Neuronal stem cell (in vitro differentiated cells): Measurements from ENCODE around the gene TRIM69.

ENCODE experiments used
- DNase-seq: peaks from one replicate; pipeline ENCODE4 v3.0.0-alpha.2; 2013; ENCODE audit warnings: low spot score
- H2AFZ ChIP-seq: one replicate; pipeline ENCODE4 v1.6.1; 2013; ENCODE audit warnings: mild to moderate bottlenecking, low read length, inconsistent platforms
- H2AK5ac ChIP-seq: 2 replicates; pipeline ENCODE4 v1.6.1; 2013; ENCODE audit warnings: low read depth, mild to moderate bottlenecking, inconsistent platforms, low read length, moderate library complexity, mixed read lengths
- H2BK120ac ChIP-seq: 2 replicates; pipeline ENCODE4 v1.6.1; 2013; ENCODE audit warnings: low read depth, mild to moderate bottlenecking, inconsistent platforms, low read length, moderate library complexity, mixed read lengths
- H2BK12ac ChIP-seq: one replicate; pipeline ENCODE4 v1.6.1; 2013; ENCODE audit warnings: low read length, inconsistent platforms
- H2BK15ac ChIP-seq: 2 replicates; pipeline ENCODE4 v1.6.1; 2013; ENCODE audit warnings: mild to moderate bottlenecking, low read length, inconsistent platforms, mixed read lengths
- H2BK5ac ChIP-seq: one replicate; pipeline ENCODE4 v1.6.1; 2013; ENCODE audit warnings: inconsistent platforms, mild to moderate bottlenecking, low read length, moderate library complexity
- H3K14ac ChIP-seq: one replicate; pipeline ENCODE4 v1.6.1; 2013; ENCODE audit warnings: low read length, inconsistent platforms
- H3K18ac ChIP-seq: 2 replicates; pipeline ENCODE4 v1.6.1; 2013; ENCODE audit warnings: low read length, inconsistent platforms
- H3K23ac ChIP-seq: 2 replicates; pipeline ENCODE4 v1.6.1; 2013; ENCODE audit warnings: low read depth, mild to moderate bottlenecking, mixed read lengths, low read length, inconsistent platforms; ENCODE audit not compliant: poor library complexity
- H3K27ac ChIP-seq: replicated peaks from 3 replicates; pipeline ENCODE4 v1.5.1; 2013; ENCODE audit warnings: low read length, inconsistent platforms
- H3K27me3 ChIP-seq, 3 experiments: 2 replicates each; pipeline ENCODE4 v1.6.1; 2013; ENCODE audit warnings: low read length in 3 of 3, mild to moderate bottlenecking in 2 of 3, inconsistent platforms in 1 of 3, low read depth in 1 of 3, mixed read lengths in 1 of 3, moderate library complexity in 1 of 3; ENCODE audit not compliant: control insufficient read depth in 3 of 3, insufficient read depth in 3 of 3
- H3K36me3 ChIP-seq, 2 donors: replicated peaks in 1 of 2; 2 replicates each; pipeline ENCODE4 v1.6.1; 2013; ENCODE audit warnings: low read length in 2 of 2; ENCODE audit not compliant: control insufficient read depth in 2 of 2, insufficient read depth in 2 of 2
- H3K4ac ChIP-seq: 2 replicates; pipeline ENCODE4 v1.6.1; 2013; ENCODE audit warnings: inconsistent platforms, mild to moderate bottlenecking, low read length, moderate library complexity
- H3K4me1 ChIP-seq, 2 donors: 1 replicate in 1 of 2; 2 replicates in 1 of 2; pipeline ENCODE4 v1.6.1; 2013; ENCODE audit warnings: low read length in 2 of 2, low read depth in 1 of 2; ENCODE audit not compliant: control insufficient read depth in 2 of 2, insufficient read depth in 1 of 2
- H3K4me2 ChIP-seq: one replicate; pipeline ENCODE4 v1.6.1; 2013; ENCODE audit warnings: mild to moderate bottlenecking, low read length, inconsistent platforms; ENCODE audit not compliant: insufficient read depth, poor library complexity, severe bottlenecking
- H3K4me3 ChIP-seq, 2 donors: 2 replicates each; pipeline ENCODE4 v1.5.1; 2013; ENCODE audit warnings: low read length in 2 of 2, mild to moderate bottlenecking in 2 of 2, inconsistent platforms in 1 of 2, moderate library complexity in 1 of 2
- H3K79me1 ChIP-seq: one replicate; pipeline ENCODE4 v1.6.1; 2013; ENCODE audit warnings: low read depth, mild to moderate bottlenecking, inconsistent platforms, low read length, moderate library complexity
- H3K9ac ChIP-seq: one replicate; pipeline ENCODE4 v1.6.1; 2013; ENCODE audit warnings: mild to moderate bottlenecking, low read depth, low read length, inconsistent platforms; ENCODE audit not compliant: poor library complexity
- H3K9me3 ChIP-seq, 2 donors: replicated peaks in 1 of 2; 2 replicates each; pipeline versions ENCODE3 to v1.6.1; 2013; ENCODE audit warnings: low read length in 2 of 2, mild to moderate bottlenecking in 2 of 2, inconsistent platforms in 1 of 2, low read depth in 1 of 2, mixed read lengths in 1 of 2, moderate library complexity in 1 of 2; ENCODE audit not compliant: control insufficient read depth in 2 of 2, insufficient read depth in 1 of 2
- H4K8ac ChIP-seq: one replicate; pipeline ENCODE4 v1.6.1; 2013; ENCODE audit warnings: low read depth, mild to moderate bottlenecking, inconsistent platforms, low read length, moderate library complexity
- H4K91ac ChIP-seq: one replicate; pipeline ENCODE4 v1.6.1; 2013; ENCODE audit warnings: low read length, low read depth, mild to moderate bottlenecking, inconsistent platforms; ENCODE audit not compliant: poor library complexity
- WGBS, 2 donors: extraction: QIAGEN DNeasy Blood & Tissue Kit; methylation state at CpG; one replicate each; pipeline ENCODE4 v1.1.7; 2013; ENCODE audit warnings: missing lambda C conversion rate in 2 of 2, mixed read lengths in 1 of 2; ENCODE audit not compliant: insufficient read length in 2 of 2, insufficient replicate concordance in 1 of 2; ENCODE audit errors: extremely low coverage in 2 of 2; 5-methylcytosine and 5-hydroxymethylcytosine counted together

TRIM69 gene

GRCh38 chr15:44788748-44789147, 52.4 kb downstream of the TRIM69 start:
- H3K9ac ChIP-seq: no peak overlapping the region
- no peak overlapping the region for H2AK5ac ChIP-seq
- H3K4ac ChIP-seq: no peak overlapping the region
- no peaks in the 10 kb centered on the region for H3K36me3 ChIP-seq
- no peak overlapping the region for H4K91ac ChIP-seq
- no peak overlapping the region for H2AFZ ChIP-seq
- H2BK15ac ChIP-seq: no peak overlapping the region
- H3K4me1 ChIP-seq: peaks cover 0 to 2% of the 10 kb centered on the region in 2 donors
- no peak overlapping the region for H2BK12ac ChIP-seq
- H2BK120ac ChIP-seq: no peak overlapping the region
- H3K4me2 ChIP-seq: no peak overlapping the region
- H3K23ac ChIP-seq: no peak overlapping the region
- H3K27ac ChIP-seq: no peak overlapping the region
- no peak overlapping the region for H2BK5ac ChIP-seq
- WGBS, 2 donors: no CpG with 5 or more reads among the region's 8 CpGs
- H3K27me3 ChIP-seq: peaks cover 0 to 20% (median 0%) of the 10 kb centered on the region in 3 experiments
- no peaks in the 10 kb centered on the region for H3K79me1 ChIP-seq
- DNase-seq: no peak
- H3K14ac ChIP-seq: no peak overlapping the region
- H4K8ac ChIP-seq: no peak overlapping the region
- H3K4me3 ChIP-seq: no peak overlapping the region
- H3K18ac ChIP-seq: no peak overlapping the region
- no peaks in the 10 kb centered on the region for H3K9me3 ChIP-seq

- Histone ChIP-seq H2BK5ac (no peak overlapping the region), H3K14ac (no peak overlapping the region), H3K27me3 (peaks cover 0 to 20% (median 0%) of the 10 kb centered on the region in 3 experiments), H2AK5ac (no peak overlapping the region), H2AFZ (no peak overlapping the region), H3K9me3 (no peaks in the 10 kb centered on the region), H3K27ac (no peak overlapping the region), H3K9ac (no peak overlapping the region), H3K4me3 (no peak overlapping the region), H2BK15ac (no peak overlapping the region), H3K79me1 (no peaks in the 10 kb centered on the region), H3K4me2 (no peak overlapping the region), H4K8ac (no peak overlapping the region), H3K36me3 (no peaks in the 10 kb centered on the region), H3K18ac (no peak overlapping the region), H2BK120ac (no peak overlapping the region), H3K23ac (no peak overlapping the region), H4K91ac (no peak overlapping the region), H3K4me1 (no peaks in the 10 kb centered on the region), H2BK12ac (no peak overlapping the region), H3K4ac (no peak overlapping the region)
- DNase-seq: no peak
- no CpG with 5 or more reads among the region's 2 CpGs for WGBS, 2 donors
Measured at GRCh38 chr15:44790215-44790614, 53.9 kb downstream of the TRIM69 start.

- Histone ChIP-seq H3K79me1 (no peaks in the 10 kb centered on the region), H3K4ac (no peak overlapping the region), H3K36me3 (no peaks in the 10 kb centered on the region), H3K27ac (no peak overlapping the region), H2AFZ (no peak overlapping the region), H4K8ac (no peak overlapping the region), H3K9ac (no peak overlapping the region), H3K23ac (no peak overlapping the region), H2BK15ac (no peak overlapping the region), H3K4me3 (no peak overlapping the region), H2BK12ac (no peak overlapping the region), H3K18ac (no peak overlapping the region), H3K4me2 (no peak overlapping the region), H3K4me1 (no peaks in the 10 kb centered on the region), H2BK120ac (no peak overlapping the region), H2AK5ac (no peak overlapping the region), H3K27me3 (peaks cover 0 to 20% (median 0%) of the 10 kb centered on the region in 3 experiments), H4K91ac (no peak overlapping the region), H3K14ac (no peak overlapping the region), H2BK5ac (no peak overlapping the region), H3K9me3 (no peaks in the 10 kb centered on the region)
- no peak for DNase-seq
- no CpG with 5 or more reads among the region's 3 CpGs for WGBS, 2 donors
Measured at GRCh38 chr15:44790656-44791055, 54.3 kb downstream of the TRIM69 start.

DNA sequence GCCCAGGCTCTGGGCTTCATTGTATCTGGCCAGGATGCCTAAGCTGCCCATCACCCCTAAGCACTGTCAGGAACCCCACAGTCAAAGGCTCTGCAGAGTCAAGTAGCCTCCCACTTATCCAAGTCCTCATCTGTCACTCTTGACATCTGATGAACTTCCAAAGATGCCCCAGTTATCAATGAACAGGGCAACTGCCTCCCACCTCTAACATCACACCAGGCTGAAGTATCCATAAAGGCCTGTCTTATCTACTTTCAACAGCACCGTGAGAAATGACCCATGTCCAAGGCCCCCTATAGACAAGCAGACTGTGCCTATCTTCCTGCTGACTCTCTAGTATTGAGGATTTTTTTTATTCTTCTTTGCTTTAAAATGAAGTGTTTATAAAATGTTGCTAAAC, 56.4 kb downstream of the TRIM69 start:
- no peak overlapping the region for H2BK120ac ChIP-seq
- no peak overlapping the region for H3K4ac ChIP-seq
- no peaks in the 10 kb centered on the region for H3K4me1 ChIP-seq
- H3K23ac ChIP-seq: no peak overlapping the region
- H4K91ac ChIP-seq: no peak overlapping the region
- H4K8ac ChIP-seq: no peak overlapping the region
- no peaks in the 10 kb centered on the region for H3K9me3 ChIP-seq
- peaks cover 0 to 13% (median 0%) of the 10 kb centered on the region in 3 experiments for H3K27me3 ChIP-seq
- no peak overlapping the region for H2BK15ac ChIP-seq
- H2AK5ac ChIP-seq: no peak overlapping the region
- H2BK5ac ChIP-seq: no peak overlapping the region
- H3K4me3 ChIP-seq: no peak overlapping the region
- H3K4me2 ChIP-seq: no peak overlapping the region
- H3K27ac ChIP-seq: no peak overlapping the region
- no peak overlapping the region for H3K18ac ChIP-seq
- H3K36me3 ChIP-seq: no peaks in the 10 kb centered on the region
- no peak for DNase-seq
- no CpG with 5 or more reads among the region's 1 CpG for WGBS, 2 donors
- no peak overlapping the region for H3K14ac ChIP-seq
- H3K79me1 ChIP-seq: no peaks in the 10 kb centered on the region
- no peak overlapping the region for H3K9ac ChIP-seq
- H2BK12ac ChIP-seq: no peak overlapping the region
- H2AFZ ChIP-seq: no peak overlapping the region
